LNCAP (cell line): ENCODE results near the gene CTXN1.

Source experiments
- TF ChIP-seq, protein P1 (sequence below): fragments of 450-650 bp; IDR thresholded peaks from 2 replicates; pipeline ENCODE4 v1.5.1; 2017; ENCODE audit warnings: mild to moderate bottlenecking

Gene CTXN1

DNA sequence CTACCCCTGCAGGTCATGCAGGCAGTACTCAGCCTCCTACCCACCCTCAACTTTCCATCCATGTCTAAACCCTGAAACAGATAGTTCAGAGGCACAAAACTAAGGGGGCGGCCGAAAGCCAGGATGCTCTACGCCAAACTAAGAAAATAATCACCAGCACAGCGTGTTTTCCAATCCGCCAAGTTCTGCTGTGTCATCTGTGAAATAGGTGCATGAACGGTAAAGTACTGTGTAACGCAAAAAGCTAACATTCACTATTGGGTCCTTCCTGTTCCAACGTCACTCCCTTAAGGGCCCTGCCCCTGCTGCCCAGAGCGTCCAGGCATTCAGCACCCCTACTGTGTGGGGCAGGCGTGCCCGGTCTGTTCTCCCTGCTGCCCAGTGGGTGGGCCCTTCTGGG lies 29.8 kb upstream of the CTXN1 start:
- TF ChIP-seq, protein P1, sequence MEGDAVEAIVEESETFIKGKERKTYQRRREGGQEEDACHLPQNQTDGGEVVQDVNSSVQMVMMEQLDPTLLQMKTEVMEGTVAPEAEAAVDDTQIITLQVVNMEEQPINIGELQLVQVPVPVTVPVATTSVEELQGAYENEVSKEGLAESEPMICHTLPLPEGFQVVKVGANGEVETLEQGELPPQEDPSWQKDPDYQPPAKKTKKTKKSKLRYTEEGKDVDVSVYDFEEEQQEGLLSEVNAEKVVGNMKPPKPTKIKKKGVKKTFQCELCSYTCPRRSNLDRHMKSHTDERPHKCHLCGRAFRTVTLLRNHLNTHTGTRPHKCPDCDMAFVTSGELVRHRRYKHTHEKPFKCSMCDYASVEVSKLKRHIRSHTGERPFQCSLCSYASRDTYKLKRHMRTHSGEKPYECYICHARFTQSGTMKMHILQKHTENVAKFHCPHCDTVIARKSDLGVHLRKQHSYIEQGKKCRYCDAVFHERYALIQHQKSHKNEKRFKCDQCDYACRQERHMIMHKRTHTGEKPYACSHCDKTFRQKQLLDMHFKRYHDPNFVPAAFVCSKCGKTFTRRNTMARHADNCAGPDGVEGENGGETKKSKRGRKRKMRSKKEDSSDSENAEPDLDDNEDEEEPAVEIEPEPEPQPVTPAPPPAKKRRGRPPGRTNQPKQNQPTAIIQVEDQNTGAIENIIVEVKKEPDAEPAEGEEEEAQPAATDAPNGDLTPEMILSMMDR = no peak

GRCh38 chr19:7953576-7953975 lies 27.6 kb upstream of the CTXN1 start:
- TF ChIP-seq, protein P1 = no peak

DNA sequence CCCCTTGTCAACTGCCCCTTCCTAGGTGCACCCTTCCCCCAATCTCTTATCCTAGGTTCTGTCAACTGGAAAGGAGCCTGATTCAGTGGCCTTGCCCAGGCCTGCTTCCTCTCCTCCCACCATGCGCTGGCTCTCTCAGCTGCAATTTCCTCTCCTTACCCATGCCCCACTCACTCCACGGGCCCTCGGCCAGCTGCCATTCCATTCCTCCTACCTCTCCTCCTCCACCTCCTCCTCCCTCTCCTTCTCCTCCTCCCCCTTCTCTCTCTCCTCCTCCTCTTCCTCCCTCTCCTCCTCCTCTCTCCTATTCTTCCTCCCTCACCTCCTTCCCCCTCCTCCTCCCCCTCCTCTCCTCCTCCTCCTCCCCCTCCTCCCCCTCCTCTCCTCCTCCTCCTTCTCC lies 27.1 kb upstream of the CTXN1 start:
- TF ChIP-seq, protein P1 = no peak

- TF ChIP-seq, protein P1 = no peak
Measured at GRCh38 chr19:7947939-7948338, 22.0 kb upstream of the CTXN1 start.

GRCh38 chr19:7944177-7944761 lies 18.3 kb upstream of the CTXN1 start:
- TF ChIP-seq, protein P1 = peak; percentile 84

GRCh38 chr19:7943444-7944176 lies 17.7 kb upstream of the CTXN1 start, which contains the start of gene TIMM44:
Gene TIMM44 (minus strand): TSS chr19:7943666. CDS start chr19:7943651, 15 bp downstream.
- TF ChIP-seq, protein P1 = no peak

DNA sequence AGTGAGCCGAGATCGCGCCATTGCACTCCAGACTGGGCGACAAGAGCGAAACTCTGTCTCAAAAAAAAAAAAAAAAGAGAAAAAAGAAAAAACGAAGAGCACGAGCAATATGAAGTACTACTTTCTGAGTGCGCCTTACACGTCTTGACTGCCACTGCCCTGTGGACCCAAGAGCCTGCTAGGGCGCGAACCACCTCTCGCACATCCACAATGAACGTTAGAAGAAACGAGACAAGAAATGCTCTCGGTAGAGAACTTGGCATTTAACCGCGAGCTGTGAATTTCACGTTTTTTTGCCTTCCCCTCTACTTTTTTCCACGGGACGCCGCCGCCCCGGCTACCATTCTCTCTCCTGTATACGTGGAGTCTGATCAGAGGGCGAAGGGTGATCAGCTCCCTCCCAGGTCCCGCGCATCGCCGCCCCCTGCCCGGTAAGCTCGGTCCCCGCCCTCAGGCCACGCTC lies 17.1 kb upstream of the CTXN1 start:
- TF ChIP-seq, protein P1 = no peak
